ENCODE measurements around the gene OSBP. TPM values are rescaled to one million over a fixed set of nuclear protein-coding genes. Genes with fewer than 3 reads are reported as not detected.

The OSBP gene
- total and polyA plus RNA-seq, 2 donors (not counting 1 experiment from before 2014, with no cell fraction given) = 12.6 to 40.2 TPM

GRCh38 chr11:59575505-59575904, 40.1 kb downstream of the OSBP start:
- TF ChIP-seq CTCF (IDR thresholded peaks at IDR 0.05) (no peak), EZH2 (IDR thresholded peaks at IDR 0.05; ENCODE audit: borderline replicate concordance, insufficient read depth, low read depth, low read length, poor library complexity, severe bottlenecking) (no peak)
- Histone ChIP-seq H3K4me3 (ENCODE audit: control extremely low read depth in 1 of 5, extremely low read depth in 1 of 5, insufficient read depth in 1 of 5, low read depth in 2 of 5, low read length in 4 of 5) (no peak overlapping the region), H3K4me1 (ENCODE audit: control insufficient read depth in 2 of 2, insufficient read depth in 2 of 2, low read length in 2 of 2) (no peaks in the 10 kb centered on the region), H3K27ac (ENCODE audit: low read length in 2 of 2) (no peak overlapping the region), H3K79me2 (ENCODE audit: control insufficient read depth, insufficient read depth, low read length) (no peaks in the 10 kb centered on the region), H2AFZ (ENCODE audit: insufficient read depth, low read depth, low read length, poor library complexity, severe bottlenecking) (no peak overlapping the region), H3K36me3 (replicated peaks in 1 of 2; ENCODE audit: control extremely low read depth in 1 of 2, control insufficient read depth in 1 of 2, extremely low read depth in 1 of 2, insufficient read depth in 2 of 2, low read length in 1 of 2) (peaks cover 13 to 45% of the 10 kb centered on the region in 2 experiments), H3K9me3 (ENCODE audit: control extremely low read depth in 1 of 3, control insufficient read depth in 2 of 3, insufficient read depth in 1 of 3, low read length in 2 of 3) (no peaks in the 10 kb centered on the region), H3K4me2 (replicated peaks; ENCODE audit: low read depth, low read length, poor library complexity, severe bottlenecking) (no peak overlapping the region), H4K20me1 (ENCODE audit: control insufficient read depth, insufficient read depth, low read length, poor library complexity, severe bottlenecking) (no peaks in the 10 kb centered on the region), H3K9ac (ENCODE audit: low read length) (no peak overlapping the region), H3K27me3 (replicated peaks in 1 of 4; ENCODE audit: control extremely low read depth in 1 of 4, control insufficient read depth in 3 of 4, insufficient read depth in 4 of 4, low read length in 3 of 4) (no peaks in the 10 kb centered on the region)
- DNase-seq (no peak), ATAC-seq (ENCODE audit: low read depth) (no peak)
- Mint-ChIP-seq H3K27me3 (no peaks in the 10 kb centered on the region), H3K9me3 (ENCODE audit: insufficient read depth) (no peaks in the 10 kb centered on the region), H3K4me1 (peaks cover 4% of the 10 kb centered on the region), H3K27ac (no peak overlapping the region), H3K4me3 (no peak overlapping the region)
- ChIA-PET POLR2A (no interaction called here), CTCF (no interaction called here)
- no CpG with 5 or more reads among the region's 1 CpG for WGBS (ENCODE audit: insufficient coverage)
- intact Hi-C loops (cut with micrococcal nuclease) = no loop called here

GRCh38 chr11:59574932-59575502, 40.6 kb downstream of the OSBP start:
- WGBS (ENCODE audit: insufficient coverage) = no CpG with 5 or more reads among the region's 5 CpGs
- no peak overlapping the region for H3K27ac Mint-ChIP-seq
- H2AFZ ChIP-seq (ENCODE audit: insufficient read depth, low read depth, low read length, poor library complexity, severe bottlenecking) = no peak overlapping the region
- POLR2A ChIA-PET = no interaction called here
- no peak overlapping the region for H3K4me2 ChIP-seq (replicated peaks; ENCODE audit: low read depth, low read length, poor library complexity, severe bottlenecking)
- ATAC-seq (ENCODE audit: low read depth) (no peak), DNase-seq (no peak)
- H3K4me3 ChIP-seq (ENCODE audit: control extremely low read depth in 1 of 5, extremely low read depth in 1 of 5, insufficient read depth in 1 of 5, low read depth in 2 of 5, low read length in 4 of 5) = no peak overlapping the region
- no peak overlapping the region for H3K27ac ChIP-seq (ENCODE audit: low read length in 2 of 2)
- H3K27me3 ChIP-seq (replicated peaks in 1 of 4; ENCODE audit: control extremely low read depth in 1 of 4, control insufficient read depth in 3 of 4, insufficient read depth in 4 of 4, low read length in 3 of 4) = no peaks in the 10 kb centered on the region
- no peaks in the 10 kb centered on the region for H3K9me3 ChIP-seq (ENCODE audit: control extremely low read depth in 1 of 3, control insufficient read depth in 2 of 3, insufficient read depth in 1 of 3, low read length in 2 of 3)
- no peaks in the 10 kb centered on the region for H3K79me2 ChIP-seq (ENCODE audit: control insufficient read depth, insufficient read depth, low read length)
- no peak for TF ChIP-seq EZH2 (IDR thresholded peaks at IDR 0.05; ENCODE audit: borderline replicate concordance, insufficient read depth, low read depth, low read length, poor library complexity, severe bottlenecking)
- no peak for TF ChIP-seq CTCF (IDR thresholded peaks at IDR 0.05)
- peaks cover 11 to 41% of the 10 kb centered on the region in 2 experiments for H3K36me3 ChIP-seq (replicated peaks in 1 of 2; ENCODE audit: control extremely low read depth in 1 of 2, control insufficient read depth in 1 of 2, extremely low read depth in 1 of 2, insufficient read depth in 2 of 2, low read length in 1 of 2)
- CTCF ChIA-PET = no interaction called here
- H3K27me3 Mint-ChIP-seq = no peaks in the 10 kb centered on the region
- H3K4me3 Mint-ChIP-seq = no peak overlapping the region
- no peaks in the 10 kb centered on the region for H3K9me3 Mint-ChIP-seq (ENCODE audit: insufficient read depth)
- no peaks in the 10 kb centered on the region for H4K20me1 ChIP-seq (ENCODE audit: control insufficient read depth, insufficient read depth, low read length, poor library complexity, severe bottlenecking)
- intact Hi-C loops (cut with micrococcal nuclease) = no loop called here
- H3K4me1 ChIP-seq (ENCODE audit: control insufficient read depth in 2 of 2, insufficient read depth in 2 of 2, low read length in 2 of 2) = no peaks in the 10 kb centered on the region
- peaks cover 4% of the 10 kb centered on the region for H3K4me1 Mint-ChIP-seq
- H3K9ac ChIP-seq (ENCODE audit: low read length) = no peak overlapping the region

All from B cell (primary cell).